KMS-11 (cell line): ENCODE results near the gene IP6K1.

Experiments
- H2AFZ ChIP-seq: fragments of 200-600 bp; sonication (generic); 2 replicates; pipeline ENCODE4 v1.6.1; 2016; ENCODE audit warnings: antibody characterized with exemption, mixed run types, low read depth
- H3K27ac ChIP-seq: fragments of 200-600 bp; sonication (generic); 2 replicates; pipeline ENCODE4 v1.6.1; 2016; ENCODE audit warnings: mild to moderate bottlenecking, mixed run types
- H3K27me3 ChIP-seq: fragments of 200-600 bp; sonication (generic); 2 replicates; pipeline ENCODE4 v1.6.1; 2017; ENCODE audit warnings: mild to moderate bottlenecking, low read depth, mixed run types, moderate library complexity; ENCODE audit not compliant: insufficient read depth
- H3K36me3 ChIP-seq: fragments of 200-600 bp; sonication (generic); 2 replicates; pipeline ENCODE4 v1.6.1; 2017; ENCODE audit warnings: mild to moderate bottlenecking, mixed run types; ENCODE audit not compliant: insufficient read depth
- H3K4me1 ChIP-seq: fragments of 200-600 bp; sonication (generic); 2 replicates; pipeline ENCODE4 v1.6.1; 2016; ENCODE audit warnings: mild to moderate bottlenecking, low read depth, mixed run types; ENCODE audit not compliant: poor library complexity, severe bottlenecking
- H3K4me2 ChIP-seq: fragments of 200-600 bp; sonication (generic); 2 replicates; pipeline ENCODE4 v1.7.0; 2016; ENCODE audit warnings: mild to moderate bottlenecking, mixed run types
- H3K4me3 ChIP-seq: fragments of 200-600 bp; sonication (generic); IDR thresholded peaks from 2 replicates; pipeline ENCODE4 v1.6.1; 2017; ENCODE audit warnings: low read depth, low read length, mixed read lengths; ENCODE audit not compliant: insufficient read depth
- H3K79me2 ChIP-seq: fragments of 200-600 bp; sonication (generic); 2 replicates; pipeline ENCODE4 v1.6.1; 2016; ENCODE audit warnings: low read depth, mixed run types; ENCODE audit not compliant: insufficient read depth
- H3K9ac ChIP-seq: fragments of 200-600 bp; sonication (generic); 2 replicates; pipeline ENCODE4 v1.6.1; 2016; ENCODE audit warnings: mild to moderate bottlenecking, mixed run types
- H4K20me1 ChIP-seq: fragments of 200-600 bp; sonication (generic); 2 replicates; pipeline ENCODE4 v1.6.1; 2016; ENCODE audit warnings: mild to moderate bottlenecking, mixed run types; ENCODE audit not compliant: insufficient read depth
- TF ChIP-seq, protein P1 (sequence below): fragments of 200-600 bp; sonication (generic); conservative IDR thresholded peaks from 2 replicates; pipeline ENCODE4 v1.6.1; 2017; ENCODE audit warnings: low read depth, mild to moderate bottlenecking, antibody characterized with exemption, low read length, moderate library complexity, mixed read lengths

IP6K1 gene

DNA sequence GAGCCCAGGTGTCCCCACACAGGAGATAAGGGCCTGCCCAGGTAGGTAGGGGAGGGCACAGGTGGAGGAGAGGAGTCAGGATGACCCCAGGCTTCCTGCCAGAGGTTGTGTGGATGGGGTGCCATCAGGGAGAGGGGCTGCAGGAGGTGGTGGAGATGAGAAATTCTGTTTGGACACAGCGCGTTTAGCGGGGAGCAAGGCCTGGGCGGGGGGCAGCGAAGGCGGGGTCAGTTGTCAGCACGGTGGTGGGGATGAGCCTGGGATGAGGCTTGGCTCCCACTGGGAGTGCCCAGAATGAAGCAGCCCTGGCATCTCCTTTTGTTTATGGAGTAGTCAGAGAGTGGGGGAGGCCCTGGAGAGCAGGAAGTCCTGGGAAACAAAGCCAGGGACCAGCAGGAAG lies 82.4 kb downstream of the IP6K1 start:
- H3K4me3 ChIP-seq = no peak overlapping the region
- no peaks in the 10 kb centered on the region for H3K79me2 ChIP-seq
- H3K27me3 ChIP-seq = no peaks in the 10 kb centered on the region
- no peaks in the 10 kb centered on the region for H3K36me3 ChIP-seq
- H3K27ac ChIP-seq = no peak overlapping the region
- no peaks in the 10 kb centered on the region for H4K20me1 ChIP-seq
- TF ChIP-seq, protein P1, sequence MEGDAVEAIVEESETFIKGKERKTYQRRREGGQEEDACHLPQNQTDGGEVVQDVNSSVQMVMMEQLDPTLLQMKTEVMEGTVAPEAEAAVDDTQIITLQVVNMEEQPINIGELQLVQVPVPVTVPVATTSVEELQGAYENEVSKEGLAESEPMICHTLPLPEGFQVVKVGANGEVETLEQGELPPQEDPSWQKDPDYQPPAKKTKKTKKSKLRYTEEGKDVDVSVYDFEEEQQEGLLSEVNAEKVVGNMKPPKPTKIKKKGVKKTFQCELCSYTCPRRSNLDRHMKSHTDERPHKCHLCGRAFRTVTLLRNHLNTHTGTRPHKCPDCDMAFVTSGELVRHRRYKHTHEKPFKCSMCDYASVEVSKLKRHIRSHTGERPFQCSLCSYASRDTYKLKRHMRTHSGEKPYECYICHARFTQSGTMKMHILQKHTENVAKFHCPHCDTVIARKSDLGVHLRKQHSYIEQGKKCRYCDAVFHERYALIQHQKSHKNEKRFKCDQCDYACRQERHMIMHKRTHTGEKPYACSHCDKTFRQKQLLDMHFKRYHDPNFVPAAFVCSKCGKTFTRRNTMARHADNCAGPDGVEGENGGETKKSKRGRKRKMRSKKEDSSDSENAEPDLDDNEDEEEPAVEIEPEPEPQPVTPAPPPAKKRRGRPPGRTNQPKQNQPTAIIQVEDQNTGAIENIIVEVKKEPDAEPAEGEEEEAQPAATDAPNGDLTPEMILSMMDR = peak; percentile 8; the same call in 1 of the 2 replicates
- H3K4me2 ChIP-seq = no peak overlapping the region
- H3K4me1 ChIP-seq = no peaks in the 10 kb centered on the region
- no peak overlapping the region for H2AFZ ChIP-seq
- H3K9ac ChIP-seq = no peak overlapping the region

DNA sequence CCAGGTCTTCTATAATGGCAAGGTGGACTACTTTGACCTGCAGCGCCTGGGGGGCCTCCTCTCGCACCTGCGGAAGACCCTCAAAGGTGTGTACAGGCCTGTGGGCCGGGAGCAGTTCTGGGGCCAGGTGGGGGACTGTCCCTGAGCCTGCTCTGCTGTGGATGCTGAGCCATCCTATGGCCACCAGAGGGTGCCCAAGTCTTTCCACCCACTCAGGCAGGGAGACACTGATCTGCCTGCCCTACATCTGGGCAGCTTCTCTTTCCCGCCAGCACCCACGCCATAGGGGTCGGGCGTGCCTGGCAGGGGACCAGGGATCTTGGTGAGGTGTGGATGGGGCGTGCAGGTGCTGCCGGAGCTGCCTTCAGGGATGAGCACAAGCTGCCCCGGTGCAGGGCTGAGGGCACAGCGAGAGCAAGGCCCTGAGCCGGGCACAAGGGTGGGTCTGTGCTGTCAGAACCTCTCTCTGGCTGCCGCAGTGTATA lies 82.9 kb downstream of the IP6K1 start:
- Histone ChIP-seq H2AFZ (no peak overlapping the region), H3K36me3 (no peaks in the 10 kb centered on the region), H3K79me2 (no peaks in the 10 kb centered on the region), H3K4me1 (no peaks in the 10 kb centered on the region), H3K9ac (no peak overlapping the region), H4K20me1 (no peaks in the 10 kb centered on the region), H3K27me3 (no peaks in the 10 kb centered on the region), H3K4me3 (no peak overlapping the region), H3K27ac (no peak overlapping the region), H3K4me2 (no peak overlapping the region)
- TF ChIP-seq, protein P1 = peak; percentile 59

DNA sequence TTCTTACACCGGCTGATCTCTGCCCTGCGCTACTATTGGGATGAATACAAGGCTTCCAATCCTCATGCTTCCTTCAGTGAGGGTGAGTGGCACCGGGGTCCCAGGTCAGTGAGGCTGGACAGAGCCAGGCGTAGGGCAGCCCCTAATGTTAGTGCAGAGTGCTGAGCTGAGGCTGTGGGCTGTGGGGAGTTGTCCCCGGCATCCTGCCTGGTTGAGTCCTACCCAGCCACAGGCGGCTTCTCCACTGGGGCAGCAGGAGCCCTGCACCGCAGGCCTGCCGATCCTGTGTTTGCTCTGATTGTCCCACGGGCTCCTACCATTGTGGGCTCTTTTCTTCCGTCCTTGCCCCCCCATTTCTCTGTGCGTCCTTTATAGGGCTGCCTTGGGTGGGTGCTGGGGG lies 83.7 kb downstream of the IP6K1 start:
- Histone ChIP-seq H3K9ac (no peak overlapping the region), H3K27ac (no peak overlapping the region), H3K36me3 (no peaks in the 10 kb centered on the region)

DNA sequence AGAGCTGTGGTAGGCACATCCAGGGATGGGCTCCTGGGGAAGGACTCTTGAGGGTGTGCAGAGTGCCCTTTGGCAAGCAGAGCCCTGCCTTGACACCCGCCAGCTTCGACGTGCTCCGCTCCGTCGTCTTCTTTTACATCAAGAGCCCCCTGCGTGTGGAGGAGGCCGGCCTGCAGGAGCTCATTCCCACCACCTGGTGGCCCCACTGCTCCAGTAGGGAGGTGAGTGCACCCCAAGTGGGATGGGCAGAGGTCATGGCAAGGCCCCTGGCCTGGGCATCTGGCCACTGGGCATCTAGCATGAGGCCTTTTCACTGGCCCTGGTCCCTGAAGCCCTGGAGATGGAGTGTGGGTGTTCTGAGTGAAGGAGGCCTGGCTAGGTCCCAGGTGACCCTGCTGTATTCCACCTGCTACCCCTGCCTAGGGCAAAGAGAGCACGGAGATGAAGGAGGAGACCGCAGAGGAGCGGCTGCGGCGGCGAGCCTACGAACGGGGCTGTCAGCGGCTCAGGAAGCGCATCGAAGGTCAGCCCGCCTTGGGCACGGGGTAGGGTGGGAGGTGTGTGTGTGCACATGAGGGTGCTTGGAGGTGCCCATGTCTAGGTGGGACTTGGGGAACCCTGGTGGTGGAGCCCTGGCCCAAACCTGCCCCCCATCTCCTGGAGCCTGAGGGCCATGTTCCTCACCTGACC lies 84.8 kb downstream of the IP6K1 start:
- no peaks in the 10 kb centered on the region for H4K20me1 ChIP-seq
- no peak overlapping the region for H3K4me2 ChIP-seq
- H3K27ac ChIP-seq = no peak overlapping the region
- no peaks in the 10 kb centered on the region for H3K79me2 ChIP-seq
- H2AFZ ChIP-seq = no peak overlapping the region
- H3K4me3 ChIP-seq = no peak overlapping the region
- no peaks in the 10 kb centered on the region for H3K4me1 ChIP-seq
- TF ChIP-seq, protein P1 = peak; percentile 56; the same call in 1 of the 2 replicates
- no peaks in the 10 kb centered on the region for H3K27me3 ChIP-seq
- H3K36me3 ChIP-seq = no peaks in the 10 kb centered on the region
- no peak overlapping the region for H3K9ac ChIP-seq

More for the DNA sequence above, 83.7 kb downstream of the IP6K1 start:
- Histone ChIP-seq H3K4me2 (no peak overlapping the region), H3K79me2 (no peaks in the 10 kb centered on the region), H2AFZ (no peak overlapping the region), H4K20me1 (no peaks in the 10 kb centered on the region), H3K27me3 (no peaks in the 10 kb centered on the region), H3K4me1 (no peaks in the 10 kb centered on the region), H3K4me3 (no peak overlapping the region)
- TF ChIP-seq, protein P1 = no peak
